ENCODE results near the gene MRPL28. TPM values are rescaled to one million over a fixed set of nuclear protein-coding genes. Genes with fewer than 3 reads are reported as not detected.

MRPL28 gene
- total RNA-seq, 6 donors from 2014 or later = 48.8 to 83.9 (median 58.4) TPM

DNA sequence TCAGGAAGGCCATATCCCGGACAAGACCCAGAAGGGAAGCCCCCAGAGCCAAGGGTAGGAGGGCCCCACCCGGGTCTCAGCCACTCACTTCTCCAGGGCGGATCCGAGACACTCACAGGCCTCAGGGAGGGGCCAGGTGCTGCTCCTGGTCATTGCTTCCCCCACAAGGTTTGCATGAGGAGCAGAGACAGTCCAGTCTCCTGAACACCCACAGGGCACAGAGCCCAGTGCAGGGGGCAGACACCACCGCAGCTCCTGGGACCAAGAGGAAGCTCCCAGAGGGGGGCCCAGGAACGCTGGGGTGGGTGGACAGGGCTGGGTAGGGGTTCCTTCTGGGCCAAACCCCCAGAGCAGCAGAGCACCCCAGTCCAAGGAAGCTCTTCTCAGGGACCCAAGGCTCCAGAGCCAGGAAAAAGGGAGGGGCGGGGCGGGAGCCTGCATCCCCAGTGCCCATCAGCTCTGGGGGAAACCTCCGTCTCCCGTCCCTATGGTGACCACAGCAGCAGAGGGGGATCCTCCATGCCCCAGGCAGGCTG is 709 bp upstream of the MRPL28 start:
- H3K36me3 ChIP-seq = peaks cover 11 to 79% (median 62%) of the 10 kb centered on the region in 4 donors

DNA sequence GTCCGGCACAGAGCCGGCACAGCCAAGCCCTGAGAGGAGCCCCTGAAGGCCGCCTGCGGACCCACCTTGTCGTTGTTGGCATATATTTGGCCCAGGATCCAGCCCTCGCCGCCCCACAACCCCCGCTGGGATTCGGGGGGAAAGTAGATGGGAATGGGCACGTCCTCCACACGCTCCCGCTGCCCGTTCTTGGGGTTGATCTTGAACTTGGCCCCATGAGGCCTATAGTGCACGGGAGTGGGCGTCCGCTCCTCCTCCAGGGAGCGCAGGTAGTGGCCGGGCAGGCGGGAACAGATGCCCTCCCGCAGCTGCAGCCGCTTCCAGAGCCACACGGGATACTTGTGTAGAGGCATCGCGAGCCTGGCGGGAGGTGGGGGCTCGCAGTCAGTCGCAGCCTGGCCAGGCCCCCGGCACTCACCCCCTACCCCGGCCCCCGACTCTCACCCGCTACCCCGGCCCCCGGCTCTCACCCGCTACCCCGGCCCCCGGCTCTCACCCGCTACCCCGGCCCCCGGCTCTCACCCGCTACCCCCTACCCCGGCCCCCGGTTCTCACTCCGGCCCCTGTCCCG is 387 bp downstream of the MRPL28 start:
- Histone ChIP-seq H3K4me1 (peaks cover 11 to 23% (median 18%) of the 10 kb centered on the region in 4 donors), H3K4me3 (peak overlapping the region in 3 of 4 donors; percentile 54 to 60 (median 58)), H3K27ac (peak overlapping the region in 2 of 4 donors; percentile 75 to 81), H3K9me3 (no peaks in the 10 kb centered on the region), H3K36me3 (peaks cover 11 to 69% (median 54%) of the 10 kb centered on the region in 4 donors), H3K27me3 (no peaks in the 10 kb centered on the region)
- DNase-seq = no peak
- no peak for ATAC-seq (ENCODE audit: low FRiP score in 2 of 2)
- 16 to 60% methylated on average over 11 to 36 of the region's 44 CpGs for WGBS, 2 donors
- no peak for TF ChIP-seq EP300 (IDR thresholded peaks at IDR 0.05)
- no peak for TF ChIP-seq CTCF (IDR thresholded peaks at IDR 0.05)
- no peak for TF ChIP-seq POLR2A (IDR thresholded peaks at IDR 0.05)
- TF ChIP-seq POLR2AphosphoS5 (IDR thresholded peaks at IDR 0.05) = no peak

More for the DNA sequence above, 709 bp upstream of the MRPL28 start:
- 24 to 50% methylated on average over 4 to 6 of the region's 10 CpGs for WGBS, 2 donors
- DNase-seq (no peak), ATAC-seq (ENCODE audit: low FRiP score in 2 of 2) (no peak)
- Histone ChIP-seq H3K27ac (peak overlapping the region; percentile 63 to 81 (median 73)), H3K4me1 (peaks cover 11 to 23% (median 18%) of the 10 kb centered on the region in 4 donors), H3K9me3 (no peaks in the 10 kb centered on the region), H3K27me3 (no peaks in the 10 kb centered on the region), H3K4me3 (peak overlapping the region in 2 of 4 donors; percentile 58 to 60)
- no peak for TF ChIP-seq CTCF (IDR thresholded peaks at IDR 0.05)
- no peak for TF ChIP-seq POLR2A (IDR thresholded peaks at IDR 0.05)
- no peak for TF ChIP-seq POLR2AphosphoS5 (IDR thresholded peaks at IDR 0.05)
- TF ChIP-seq EP300 (IDR thresholded peaks at IDR 0.05) = no peak

GRCh38 chr16:369275-369865 is 968 bp downstream of the MRPL28 start:
- H3K36me3 ChIP-seq = peaks cover 11 to 63% (median 48%) of the 10 kb centered on the region in 4 donors
- no peak for DNase-seq
- no peak for ATAC-seq (ENCODE audit: low FRiP score in 2 of 2)
- no peaks in the 10 kb centered on the region for H3K9me3 ChIP-seq
- no peak overlapping the region for H3K27ac ChIP-seq
- TF ChIP-seq EP300 (IDR thresholded peaks at IDR 0.05) = no peak
- no peak for TF ChIP-seq POLR2A (IDR thresholded peaks at IDR 0.05)
- TF ChIP-seq POLR2AphosphoS5 (IDR thresholded peaks at IDR 0.05) = no peak
- no peak for TF ChIP-seq CTCF (IDR thresholded peaks at IDR 0.05)
- no peaks in the 10 kb centered on the region for H3K27me3 ChIP-seq
- 88 to 89% methylated on average over 13 to 20 of the region's 20 CpGs for WGBS, 2 donors
- peaks cover 11 to 23% (median 18%) of the 10 kb centered on the region in 4 donors for H3K4me1 ChIP-seq
- H3K4me3 ChIP-seq = peak overlapping the region in 2 of 4 donors; percentile 54 to 60

- no peak for TF ChIP-seq POLR2AphosphoS5 (IDR thresholded peaks at IDR 0.05)
- no peak for TF ChIP-seq POLR2A (IDR thresholded peaks at IDR 0.05)
- no peak for TF ChIP-seq EP300 (IDR thresholded peaks at IDR 0.05)
- TF ChIP-seq CTCF (IDR thresholded peaks at IDR 0.05) = no peak
- Histone ChIP-seq H3K27me3 (no peaks in the 10 kb centered on the region), H3K36me3 (peaks cover 11 to 55% (median 40%) of the 10 kb centered on the region in 4 donors), H3K27ac (no peak overlapping the region), H3K4me3 (no peak overlapping the region), H3K4me1 (peaks cover 11 to 23% (median 18%) of the 10 kb centered on the region in 4 donors), H3K9me3 (no peaks in the 10 kb centered on the region)
- DNase-seq = peak in 1 of 2 donors; percentile 80
- ATAC-seq (ENCODE audit: low FRiP score in 2 of 2) = no peak
- 92 to 95% methylated on average over 14 to 27 of the region's 29 CpGs for WGBS, 2 donors
These were observed 1.8 kb downstream of the MRPL28 start for GRCh38 chr16:368388-369158.
